DLD1 (cell line): ENCODE data around the gene AQP7.
"Not testable (repeated sequence)": the region's sequence is repeated elsewhere in the genome, so short reads cannot be mapped to it uniquely, and the experiment has no call there.

Source experiments
- in situ Hi-C: cut with HindIII; loops from 2 replicates; pipeline ENCODE4 v1.10.0; 2017; ENCODE audit warnings: low sequenced_read_pairs

Gene AQP7

DNA sequence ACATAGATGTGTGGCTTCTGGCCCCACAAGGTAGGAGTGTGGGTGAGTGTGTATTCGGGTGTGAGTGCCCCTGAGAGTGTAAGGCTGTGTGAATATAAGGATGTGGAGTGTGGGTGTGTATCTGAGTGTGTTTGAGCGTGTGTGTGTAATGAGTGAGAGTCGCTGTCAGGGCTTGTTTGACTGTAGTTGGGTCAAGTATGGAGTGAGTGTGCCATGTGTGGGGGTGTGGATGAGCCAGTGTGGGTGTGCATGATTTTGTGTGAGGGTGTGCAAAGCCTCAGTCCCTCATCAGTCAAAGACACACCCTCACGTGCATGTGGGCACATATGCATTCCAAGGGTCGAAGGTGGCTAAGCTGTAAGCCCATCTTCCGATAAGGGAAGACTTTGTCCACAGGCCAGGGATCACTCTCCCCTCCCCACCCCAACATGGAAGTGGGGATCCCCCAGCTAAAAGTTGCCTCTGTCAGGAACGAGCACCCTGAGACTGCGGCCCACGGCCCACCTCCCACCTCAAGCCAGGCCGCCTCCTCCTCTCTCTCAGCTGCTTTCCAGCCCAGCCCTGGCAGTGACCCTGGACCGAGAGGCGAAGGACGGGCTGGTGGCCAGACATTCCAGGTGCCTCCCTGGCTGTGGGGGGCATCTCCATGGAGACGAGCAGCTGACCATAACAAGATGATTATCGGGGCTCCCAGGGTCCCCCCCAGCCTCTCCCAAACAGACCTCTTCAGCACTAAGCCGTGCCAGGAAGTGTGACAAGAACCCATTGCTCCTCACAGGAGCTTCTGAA is 32.1 kb upstream of the AQP7 start:
- in situ Hi-C loops = no loop called here

DNA sequence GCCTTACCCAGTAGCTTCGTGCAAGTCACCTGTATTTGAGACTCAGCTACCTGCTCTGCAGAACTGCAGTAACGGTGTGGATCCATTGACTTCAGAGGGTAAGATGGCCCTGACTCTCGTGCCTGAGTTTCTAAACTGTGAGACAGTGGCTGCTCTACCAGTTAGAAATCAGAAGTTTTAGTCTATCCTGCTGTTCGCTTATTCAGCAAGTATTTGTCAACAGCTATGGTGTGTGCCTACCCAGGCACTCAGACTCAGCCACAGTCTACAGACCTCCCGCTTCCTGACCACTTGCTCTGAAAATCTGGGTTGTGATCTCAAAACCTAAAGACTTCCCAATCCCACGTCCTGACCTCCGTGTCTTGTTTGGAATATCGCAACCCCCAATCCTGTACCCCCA is 31.5 kb upstream of the AQP7 start:
- in situ Hi-C loops = no loop called here

DNA sequence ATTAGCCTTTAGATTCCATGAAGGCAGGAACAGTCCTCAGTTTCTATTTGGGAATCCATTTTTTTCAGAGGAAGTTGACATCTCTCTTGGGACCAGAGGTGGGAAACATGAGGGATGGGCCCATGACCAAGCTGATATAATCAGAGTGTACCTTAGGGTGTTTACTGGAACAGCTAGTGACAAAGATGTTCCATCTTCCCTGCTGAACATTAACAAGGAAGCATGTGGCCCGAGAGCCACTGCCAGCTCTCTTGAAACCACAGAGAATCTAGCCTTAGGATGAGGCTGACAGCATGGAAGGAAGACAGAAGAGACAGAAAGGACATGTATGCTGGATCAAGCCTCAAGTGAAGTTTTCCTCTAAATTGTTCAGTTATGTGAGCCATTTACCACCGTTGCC is 29.1 kb upstream of the AQP7 start:
- in situ Hi-C loops = no loop called here

DNA sequence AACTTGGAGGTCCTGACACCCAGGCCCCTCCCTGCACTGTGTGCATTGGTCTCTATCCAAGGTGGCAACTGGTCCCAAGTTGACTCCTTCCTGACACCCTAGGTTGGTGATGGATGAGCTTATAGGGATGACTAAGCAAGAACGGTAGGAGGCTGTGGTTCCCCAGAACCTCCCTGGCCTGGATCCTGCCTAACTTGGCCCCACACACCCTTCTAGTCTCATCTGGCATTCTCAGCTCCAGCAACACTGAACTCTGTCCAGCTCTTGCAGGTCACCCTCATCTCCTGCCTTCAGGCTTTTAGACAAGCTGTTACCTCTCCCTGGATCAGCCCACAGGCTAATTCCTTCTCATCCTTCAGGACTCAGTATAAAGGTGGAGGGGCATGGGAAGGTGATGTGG is 28.6 kb upstream of the AQP7 start:
- in situ Hi-C loops = no loop called here

DNA sequence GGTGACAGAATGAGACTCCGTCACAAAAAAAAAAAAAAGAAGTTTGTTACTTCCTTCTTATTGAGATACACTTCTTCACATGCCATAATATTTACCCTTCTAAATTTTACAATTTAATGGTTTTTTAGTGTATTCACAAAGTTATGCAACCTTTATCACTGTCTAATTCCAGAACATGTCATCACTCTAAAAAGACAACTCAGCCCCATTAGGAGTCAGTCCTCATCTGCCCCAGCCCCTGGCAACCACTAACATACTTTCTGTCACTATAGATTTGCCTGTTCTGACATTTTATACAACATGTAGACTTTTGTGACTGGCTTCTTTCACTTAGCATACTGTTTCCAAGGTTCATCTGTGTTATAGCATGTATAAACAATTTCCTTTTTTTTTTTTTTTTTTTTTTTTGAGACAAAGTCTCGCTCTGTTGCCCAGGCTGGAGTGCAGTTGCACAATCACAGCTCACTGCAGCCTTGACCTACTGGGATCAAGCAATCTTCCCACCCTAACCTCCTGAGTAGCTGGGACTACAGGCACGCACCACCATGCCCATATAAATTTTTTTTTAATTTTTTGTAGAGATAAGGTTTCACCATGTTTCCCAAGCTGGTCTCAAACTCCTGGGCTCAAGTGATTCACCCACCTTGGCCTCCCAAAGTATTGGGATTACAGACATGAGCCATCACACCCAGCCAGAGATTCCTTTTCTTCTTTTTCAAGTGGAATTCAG is 27.1 kb upstream of the AQP7 start:
- in situ Hi-C loops = no loop called here

DNA sequence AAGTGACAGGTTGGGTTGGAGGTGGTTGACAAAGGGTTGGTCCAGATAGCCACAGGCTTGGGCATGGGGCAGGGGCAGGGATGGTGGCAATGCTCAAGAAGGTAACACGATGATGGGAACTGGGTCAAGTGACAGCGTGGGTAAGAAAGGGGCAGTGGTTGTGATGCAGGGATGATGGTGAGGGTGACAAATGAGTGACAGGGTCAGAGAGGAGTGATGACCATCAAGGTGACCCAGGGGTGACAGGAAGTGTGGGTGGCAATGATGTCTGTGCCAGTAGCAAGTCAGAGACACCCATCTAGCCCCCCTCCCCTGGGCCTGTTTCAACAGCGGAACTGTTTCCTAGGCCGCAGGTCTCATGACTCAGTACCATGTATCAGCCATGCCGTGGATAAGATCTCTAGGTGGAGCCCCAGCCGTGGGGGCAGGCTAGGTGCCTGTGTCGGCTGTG is 24.5 kb upstream of the AQP7 start:
- in situ Hi-C loops = no loop called here

DNA sequence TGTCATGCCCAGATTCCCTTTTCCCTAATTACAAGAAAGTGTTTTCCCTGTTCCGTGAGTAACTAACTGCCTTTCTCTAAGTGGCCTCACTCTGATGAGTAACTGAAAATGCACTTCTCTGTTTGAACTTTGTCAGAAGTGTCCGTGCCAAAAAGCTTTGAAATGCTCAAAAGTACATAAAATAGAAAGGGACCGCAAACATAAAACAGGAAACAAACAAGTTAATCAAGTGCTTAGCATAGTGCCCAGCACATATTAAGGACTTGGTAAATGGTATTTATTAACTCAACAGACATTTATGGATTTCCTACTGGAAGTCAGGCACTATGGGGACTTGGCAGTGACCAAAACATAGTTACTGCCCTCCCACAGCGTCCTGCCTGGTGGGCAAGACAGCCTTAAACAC is 22.8 kb upstream of the AQP7 start:
- in situ Hi-C loops = no loop called here

DNA sequence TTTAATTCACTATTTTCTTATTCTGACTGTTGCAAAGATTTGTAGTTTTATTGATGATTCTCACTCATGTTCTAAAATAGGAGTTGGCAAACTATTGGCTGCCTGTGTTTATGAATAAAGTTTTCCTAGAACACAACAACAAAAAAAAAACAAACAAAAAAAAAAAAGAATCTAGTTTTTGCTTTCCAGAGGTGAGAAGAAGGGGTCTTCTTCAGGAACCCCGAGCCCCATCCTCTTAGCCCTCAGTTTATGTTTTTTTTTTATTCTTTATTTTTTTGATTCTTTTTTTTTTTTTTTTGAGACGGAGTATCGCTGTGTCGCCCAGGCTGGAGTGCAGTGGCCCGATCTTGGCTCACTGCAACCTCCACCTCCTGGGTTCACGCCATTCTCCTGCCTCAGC is 22.1 kb upstream of the AQP7 start:
- in situ Hi-C loops = not testable (repeated sequence)

DNA sequence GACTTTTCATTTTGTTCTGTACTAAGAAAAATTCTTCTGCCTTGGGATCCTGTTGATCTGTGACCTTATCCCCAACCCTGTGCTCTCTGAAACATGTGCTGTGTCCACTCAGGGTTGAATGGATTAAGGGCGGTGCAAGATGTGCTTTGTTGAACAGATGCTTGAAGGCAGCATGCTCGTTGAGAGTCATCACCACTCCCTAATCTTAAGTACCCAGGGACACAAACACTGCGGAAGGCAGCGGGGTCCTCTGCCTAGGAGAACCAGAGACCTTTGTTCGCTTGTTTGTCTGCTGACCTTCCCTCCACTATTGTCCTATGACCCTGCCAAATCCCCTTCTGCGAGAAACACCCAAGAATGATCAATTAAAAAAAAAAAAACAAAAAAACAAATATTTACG is 21.7 kb upstream of the AQP7 start:
- in situ Hi-C loops = not testable (repeated sequence)

DNA sequence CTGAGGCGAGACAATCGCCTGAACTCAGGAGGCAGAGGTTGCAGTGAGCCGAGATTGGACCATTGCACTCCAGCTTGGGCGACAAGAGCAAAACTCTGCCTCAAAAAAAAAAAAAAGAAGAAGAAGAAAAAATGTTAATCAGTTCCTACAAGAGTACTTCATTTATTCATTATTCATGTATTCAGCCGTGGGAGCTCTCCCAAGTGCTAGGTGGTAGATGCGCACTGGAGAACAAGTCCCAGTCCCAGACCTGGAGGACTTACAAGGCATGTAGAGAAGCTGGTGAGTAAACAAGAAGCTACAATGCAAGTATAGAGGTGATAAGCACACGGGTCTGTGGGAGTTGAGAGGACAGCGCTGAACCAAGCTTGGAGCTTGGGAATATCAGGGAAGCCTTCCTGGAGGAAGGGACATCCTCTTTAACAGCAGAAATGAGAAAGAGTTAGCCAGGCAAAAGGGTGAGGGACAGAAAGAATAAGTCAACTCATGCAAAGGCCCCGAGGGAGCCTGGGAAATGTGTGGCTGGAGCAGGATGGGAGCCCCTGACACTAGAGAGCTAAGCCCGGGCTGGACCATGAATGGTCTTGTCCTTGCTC is 17.4 kb upstream of the AQP7 start:
- in situ Hi-C loops = no loop called here

DNA sequence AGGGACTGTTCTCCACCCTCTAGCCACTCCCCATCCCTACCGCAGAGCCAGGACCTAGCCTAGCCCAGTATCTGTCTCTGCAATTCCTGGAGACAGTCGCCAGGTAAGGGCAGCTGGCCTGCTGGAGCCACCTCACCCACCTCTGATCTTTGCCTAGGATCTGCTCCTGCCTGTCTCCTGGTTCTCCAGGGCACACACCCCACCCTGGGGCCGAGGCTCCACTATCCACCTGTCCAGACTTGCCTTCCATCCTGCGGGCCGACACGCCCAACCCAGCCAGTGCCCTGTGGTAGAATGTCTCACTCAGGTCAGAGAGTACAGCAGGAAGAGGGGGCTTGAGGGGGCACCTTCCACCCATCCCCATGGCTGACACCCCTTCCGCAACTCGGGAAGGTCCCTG is 15.7 kb upstream of the AQP7 start:
- in situ Hi-C loops = no loop called here

DNA sequence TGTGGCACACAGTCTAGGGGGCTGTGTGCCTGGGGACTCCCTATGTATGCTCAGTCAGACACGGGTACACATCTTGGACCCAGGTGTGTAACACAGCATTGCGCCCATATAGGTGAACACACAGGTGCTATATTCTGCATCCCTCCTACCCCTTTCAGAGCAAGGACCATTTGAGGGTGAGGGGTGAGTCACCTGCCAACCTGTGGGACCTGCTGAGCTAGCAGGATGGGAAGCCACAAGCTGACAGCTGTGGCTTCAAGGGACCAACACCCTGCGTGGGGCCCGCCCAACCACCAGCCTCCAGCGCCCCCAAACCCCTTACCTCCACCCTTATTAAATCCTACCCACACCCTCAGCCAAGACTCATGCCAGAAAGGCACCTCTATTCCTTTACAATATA is 14.6 kb upstream of the AQP7 start:
- in situ Hi-C loops = no loop called here

DNA sequence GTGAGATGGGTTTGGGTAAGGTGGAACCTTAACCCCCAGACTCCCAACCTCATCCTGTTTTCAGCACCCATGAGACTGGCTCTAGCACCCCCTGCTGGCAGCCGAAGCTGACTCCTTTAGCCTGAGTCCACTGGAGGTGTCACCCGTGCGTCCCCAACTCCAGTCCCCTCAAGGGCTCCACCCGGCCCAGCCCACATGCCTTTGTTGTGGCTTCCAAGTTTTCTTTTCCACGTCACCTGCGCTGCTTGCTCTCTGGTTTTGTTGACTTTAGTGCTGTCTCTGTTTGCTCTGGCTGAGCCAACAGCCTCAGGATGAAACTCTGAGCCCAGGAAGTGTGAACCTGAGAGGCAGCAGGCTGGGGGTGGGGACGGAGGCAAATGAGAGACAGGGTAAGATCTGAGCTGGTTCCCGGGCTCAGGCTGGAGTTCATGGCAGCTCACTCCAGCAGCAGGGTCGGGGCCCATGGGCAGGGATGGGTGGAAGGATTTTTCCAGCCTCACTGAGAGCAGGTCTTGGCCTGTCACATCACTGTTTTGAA is 13.2 kb upstream of the AQP7 start:
- in situ Hi-C loops = no loop called here

DNA sequence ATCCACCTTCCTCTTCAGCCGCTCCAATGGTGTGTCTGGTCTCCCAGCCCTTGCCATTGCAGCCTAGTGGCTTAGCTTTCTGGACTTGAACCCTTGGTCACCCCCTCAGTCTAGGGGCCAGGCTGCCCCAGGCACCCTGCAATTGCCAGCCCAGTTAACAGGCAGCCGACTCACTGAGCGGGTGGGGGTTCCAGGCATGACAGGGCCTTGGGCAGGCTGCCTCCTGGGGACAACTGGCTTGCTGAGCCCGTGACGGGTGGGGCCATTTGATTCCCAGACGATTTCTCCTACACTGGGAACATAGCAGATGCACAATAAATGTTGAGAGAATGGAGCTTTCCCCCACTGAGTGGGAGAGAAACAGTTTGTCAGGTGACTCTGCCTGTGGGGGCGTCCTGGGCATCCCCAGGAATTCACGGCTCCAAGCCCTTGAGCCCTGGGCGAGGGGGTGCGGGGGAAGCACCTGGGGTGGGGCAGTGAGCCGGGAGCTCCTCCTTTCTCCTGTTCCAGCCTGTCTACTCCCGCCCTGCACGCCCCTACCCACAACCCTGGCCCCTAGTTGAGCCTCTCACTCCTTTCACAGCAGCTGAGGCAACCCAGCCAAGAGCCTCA is 12.6 kb upstream of the AQP7 start:
- in situ Hi-C loops = no loop called here

DNA sequence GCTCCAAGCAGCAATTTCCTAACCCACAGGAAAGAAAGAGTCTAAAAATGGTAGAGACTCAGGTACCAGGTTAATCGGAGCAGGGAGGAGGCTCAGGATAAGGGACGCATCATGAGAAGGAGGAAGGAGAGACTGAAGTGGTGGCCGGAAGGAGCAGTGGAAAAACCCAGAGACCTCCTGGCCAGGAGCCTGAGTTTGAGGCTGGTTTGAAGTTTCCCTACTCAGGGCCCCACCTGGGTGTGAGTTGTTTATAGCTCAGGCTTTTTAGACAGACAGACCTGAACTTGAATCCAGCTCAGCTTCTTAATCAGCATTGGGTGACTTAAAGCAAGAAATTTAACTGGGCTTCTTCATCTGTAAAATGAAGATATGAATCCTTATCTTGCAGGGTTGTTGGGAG is 11.9 kb upstream of the AQP7 start:
- in situ Hi-C loops = no loop called here

DNA sequence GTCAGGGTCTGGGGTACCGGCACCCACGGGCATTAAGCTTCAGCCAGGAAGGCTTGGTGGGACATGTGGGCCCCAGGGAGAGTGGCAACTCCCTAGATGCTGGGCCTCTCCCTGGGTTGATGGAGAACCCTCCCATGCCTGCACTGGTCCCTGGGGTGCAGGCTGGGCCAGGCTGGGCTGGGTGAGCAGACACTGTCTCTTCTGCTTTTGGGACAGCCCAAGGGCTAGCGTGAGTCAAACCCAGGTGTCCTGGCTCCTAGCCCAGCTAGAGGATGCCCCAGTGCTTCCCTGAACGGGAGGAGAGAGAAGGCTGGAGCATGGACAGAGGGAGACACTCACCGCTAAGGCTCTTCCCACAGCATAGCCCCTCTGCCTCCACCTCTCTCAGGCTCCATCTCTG is 5.7 kb upstream of the AQP7 start:
- in situ Hi-C loops = loop anchor here (10.0 kb wide), 2 partner anchors 57 to 133 kb away; no protein-coding TSS in a partner anchor

DNA sequence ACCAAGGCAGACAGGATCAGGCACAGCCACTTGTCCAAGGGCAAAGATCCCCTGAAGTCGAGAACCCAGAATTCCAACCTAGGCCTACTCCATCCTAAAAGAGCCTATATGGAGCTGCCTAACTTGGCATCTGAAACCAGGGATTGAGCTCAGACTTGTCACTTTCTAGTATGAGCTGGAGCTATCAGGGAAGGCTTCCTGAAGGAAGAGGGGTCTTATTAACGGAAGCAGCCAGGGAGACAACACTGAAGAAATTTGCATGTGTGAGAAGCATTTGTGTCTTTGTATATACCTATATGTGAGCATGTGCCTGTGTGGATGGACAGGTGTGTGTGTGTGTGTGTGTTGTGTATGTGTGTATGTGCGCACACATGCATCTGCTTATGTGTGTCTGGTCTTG is 4.7 kb upstream of the AQP7 start:
- in situ Hi-C loops = loop anchor here (10.0 kb wide), 2 partner anchors 58 to 132 kb away; no protein-coding TSS in a partner anchor

DNA sequence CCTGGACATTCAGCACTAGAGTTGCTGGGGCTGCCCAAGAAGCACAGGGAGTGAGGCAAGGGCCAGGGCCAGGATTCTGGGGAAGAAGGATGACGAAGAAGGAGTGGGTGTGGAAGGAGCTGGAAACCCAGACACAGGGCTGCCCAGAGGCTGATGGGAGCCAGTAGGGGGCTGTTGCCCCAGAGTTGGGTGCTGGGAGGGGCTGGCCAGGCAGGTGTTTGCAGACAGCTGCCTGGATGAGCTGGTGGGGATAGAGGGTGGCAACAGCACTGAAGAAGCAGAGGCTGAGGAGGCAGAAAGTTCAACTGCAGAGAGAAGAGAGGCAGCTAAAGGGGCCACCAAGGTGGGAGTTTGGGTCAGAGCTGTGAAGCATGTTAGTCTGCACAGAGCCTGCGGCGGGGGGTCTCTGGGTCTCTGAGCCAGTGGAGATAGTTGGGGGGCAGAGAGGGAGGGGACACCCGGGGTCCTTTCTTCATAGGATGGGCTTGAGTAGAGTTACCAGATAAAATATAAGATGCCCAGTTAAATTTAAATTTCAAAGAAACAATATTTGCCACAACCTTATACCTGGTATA is 2.5 kb upstream of the AQP7 start:
- in situ Hi-C loops = loop anchor here (10.0 kb wide), 2 partner anchors 60 to 130 kb away; no protein-coding TSS in a partner anchor

DNA sequence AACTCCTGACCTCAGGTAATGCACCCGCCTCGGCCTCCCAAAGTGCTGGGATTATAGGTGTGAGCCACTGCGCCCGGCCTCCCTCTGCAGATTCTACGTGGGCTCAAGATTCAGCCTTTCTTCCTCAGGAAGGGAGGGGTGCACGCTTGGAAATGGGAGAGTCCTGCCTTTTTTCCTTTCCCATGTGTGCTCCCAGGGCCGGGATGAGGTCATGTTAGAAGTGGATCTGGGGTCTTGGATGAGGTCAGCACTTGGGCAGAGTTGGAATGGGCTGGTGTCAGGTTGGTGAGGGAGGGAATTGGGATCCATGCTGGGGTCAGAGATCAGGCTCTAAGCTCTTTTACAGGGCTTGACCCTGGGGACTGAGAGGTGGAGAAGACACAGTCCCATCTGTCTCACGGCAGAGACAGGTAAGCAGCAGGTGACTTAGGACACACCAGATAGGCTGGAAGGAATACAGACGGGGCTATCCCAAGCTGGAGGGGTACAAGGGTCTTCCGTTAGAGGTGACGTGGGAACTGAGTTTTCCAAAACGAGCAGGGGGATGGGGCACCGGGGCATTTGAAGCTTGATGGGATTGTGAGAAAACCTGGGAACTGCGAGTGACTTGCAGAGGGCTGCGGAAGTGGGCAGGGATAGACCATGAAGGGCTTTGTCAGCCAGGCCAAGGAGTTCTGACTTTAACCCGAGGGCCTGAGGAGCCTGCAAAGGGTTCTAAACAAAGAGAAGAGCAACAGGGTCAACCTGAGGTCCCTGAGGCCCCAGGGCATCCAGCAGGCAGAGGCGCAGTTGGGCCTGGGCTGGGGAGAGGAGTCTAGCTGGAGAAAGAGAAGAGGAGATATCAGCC is 1.8 kb upstream of the AQP7 start:
- in situ Hi-C loops = loop anchor here (10.0 kb wide), 2 partner anchors 61 to 129 kb away; no protein-coding TSS in a partner anchor

DNA sequence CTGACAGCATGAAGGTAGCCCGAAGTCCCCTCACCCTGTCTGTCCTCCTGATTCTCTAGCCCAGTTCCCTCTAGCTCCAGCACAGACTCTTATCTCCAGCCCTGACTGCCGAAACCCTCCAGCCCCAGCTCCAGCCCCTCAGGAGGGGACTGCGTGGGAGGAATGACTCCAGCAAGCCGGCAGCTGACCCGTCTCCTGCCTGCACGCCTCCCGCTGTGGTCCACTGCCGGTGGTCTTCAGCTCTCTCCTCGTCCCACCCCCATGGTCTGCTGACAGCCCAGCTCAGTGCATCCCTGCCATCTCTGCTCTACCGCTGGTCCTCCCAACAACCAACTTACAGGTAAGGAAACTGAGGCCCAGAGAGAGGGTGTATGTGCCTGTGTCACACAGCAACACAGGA is 559 bp downstream of the AQP7 start:
- in situ Hi-C loops = loop anchor here (10.0 kb wide), 2 partner anchors 63 to 127 kb away; no protein-coding TSS in a partner anchor
